AG04450 (cell line): Measurements from ENCODE around the gene TET1. TPM values are rescaled to one million over a fixed set of nuclear protein-coding genes. Genes with fewer than 3 reads are reported as not detected.

Experiments used
- CTCF ChIA-PET: fragments of 300-600, 350-600 bp; formaldehyde crosslinking; extraction: SDS; loops from one replicate; lab custom pipeline; 2022; ENCODE audit warnings: antibody characterized with exemption, inconsistent platforms; lab: Charles Lee
- POLR2A ChIA-PET: fragments of 350-600 bp; formaldehyde crosslinking; extraction: SDS; loops from one replicate; lab custom pipeline; 2021; ENCODE audit warnings: antibody characterized with exemption, inconsistent platforms; lab: Yijun Ruan, JAX
- DNase-seq: peaks from one replicate; pipeline ENCODE4 v3.0.0-alpha.2; 2011; ENCODE audit warnings: low read depth, low spot score
- H3K27ac ChIP-seq: one replicate; pipeline ENCODE4 v1.5.1; 2012; ENCODE audit warnings: low read depth, low read length, control low read depth
- H3K27me3 ChIP-seq: one replicate; pipeline ENCODE4 v1.6.0; 2012; ENCODE audit warnings: low read length; ENCODE audit not compliant: control insufficient read depth, insufficient read depth
- H3K4me3 ChIP-seq: 2 replicates; pipeline ENCODE4 v1.5.1; 2011; ENCODE audit warnings: mild to moderate bottlenecking, low read depth, low read length, control low read depth
- H3K9me3 ChIP-seq: 2 replicates; pipeline ENCODE4 v1.5.1; 2012; ENCODE audit warnings: low read length; ENCODE audit not compliant: control insufficient read depth, insufficient read depth
- CTCF ChIP-seq: IDR thresholded peaks from 2 replicates; pipeline ENCODE4 v1.5.1; 2011; ENCODE audit warnings: low read depth, low read length, control low read depth, inconsistent platforms
- polyA plus RNA-seq: library from polyadenylated mRNA; depleted of rRNA; stranded (reverse); fragments of >200 nt; gene quantifications from 2 replicates; pipeline ENCODE4 v1.2.3, GENCODE V29; 2011

The TET1 gene
- polyA plus RNA-seq, 1 experiment: 3.4 TPM

DNA sequence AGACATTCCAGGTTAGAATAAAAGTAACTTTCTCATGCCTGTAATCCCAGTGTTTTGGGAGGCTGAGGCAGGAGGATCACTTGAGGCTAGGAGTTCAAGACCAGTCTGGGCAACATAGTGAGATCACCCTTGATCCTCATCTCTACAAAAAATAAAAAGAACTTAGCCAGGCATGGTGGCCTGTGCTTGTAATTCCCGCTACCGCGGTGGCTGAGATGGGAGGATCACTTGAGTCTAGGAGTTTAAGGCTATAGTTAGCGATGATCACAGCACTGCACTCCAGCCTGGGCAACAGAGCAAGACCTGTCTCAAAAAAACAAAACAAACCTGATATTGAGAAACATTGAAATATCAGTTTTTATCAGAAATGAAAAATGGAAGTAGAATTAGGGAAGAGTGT, 4.6 kb downstream of the TET1 start:
- H3K9me3 ChIP-seq: no peaks in the 10 kb centered on the region
- no peak for TF ChIP-seq CTCF
- no peak for DNase-seq
- H3K4me3 ChIP-seq: no peak overlapping the region
- ChIA-PET POLR2A (no interaction called here), CTCF (interaction anchor here (0.9 kb wide), 1 partner anchor 15 kb away, joined by 4 read pairs; no protein-coding TSS in a partner anchor)
- H3K27ac ChIP-seq: no peak overlapping the region
- no peaks in the 10 kb centered on the region for H3K27me3 ChIP-seq

- Histone ChIP-seq H3K27me3 (no peaks in the 10 kb centered on the region), H3K27ac (no peak overlapping the region), H3K9me3 (no peaks in the 10 kb centered on the region), H3K4me3 (no peak overlapping the region)
- CTCF ChIA-PET: no interaction called here
- no peak for DNase-seq
- no peak for TF ChIP-seq CTCF
- POLR2A ChIA-PET: no interaction called here
These were observed 5.5 kb downstream of the TET1 start for GRCh38 chr10:68565658-68566057.

DNA sequence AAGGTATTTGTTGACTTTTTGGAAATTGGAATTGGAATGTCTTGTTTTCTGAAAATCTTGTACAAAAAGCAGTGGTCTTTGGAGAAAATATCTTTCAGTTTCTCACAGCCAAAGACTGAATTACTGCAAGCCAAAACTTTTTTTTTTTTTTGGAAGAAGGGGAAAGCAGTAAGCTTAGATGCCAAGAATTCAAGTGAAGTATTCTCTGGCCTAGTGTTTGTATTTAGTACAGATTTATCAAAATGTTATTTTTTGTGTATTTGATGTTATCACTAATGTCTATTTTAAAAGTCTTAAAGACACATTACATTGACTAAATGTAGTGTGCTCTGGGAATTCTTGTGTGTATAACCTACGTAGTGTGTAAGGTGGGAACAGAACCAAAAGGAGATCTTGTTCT, 6.2 kb downstream of the TET1 start:
- no peak overlapping the region for H3K4me3 ChIP-seq
- no peak overlapping the region for H3K27ac ChIP-seq
- no peak for TF ChIP-seq CTCF
- H3K9me3 ChIP-seq: no peaks in the 10 kb centered on the region
- ChIA-PET POLR2A (no interaction called here), CTCF (interaction anchor here (0.6 kb wide), 1 partner anchor 35 kb away, joined by 4 read pairs; no protein-coding TSS in a partner anchor)
- no peak for DNase-seq
- H3K27me3 ChIP-seq: no peaks in the 10 kb centered on the region

DNA sequence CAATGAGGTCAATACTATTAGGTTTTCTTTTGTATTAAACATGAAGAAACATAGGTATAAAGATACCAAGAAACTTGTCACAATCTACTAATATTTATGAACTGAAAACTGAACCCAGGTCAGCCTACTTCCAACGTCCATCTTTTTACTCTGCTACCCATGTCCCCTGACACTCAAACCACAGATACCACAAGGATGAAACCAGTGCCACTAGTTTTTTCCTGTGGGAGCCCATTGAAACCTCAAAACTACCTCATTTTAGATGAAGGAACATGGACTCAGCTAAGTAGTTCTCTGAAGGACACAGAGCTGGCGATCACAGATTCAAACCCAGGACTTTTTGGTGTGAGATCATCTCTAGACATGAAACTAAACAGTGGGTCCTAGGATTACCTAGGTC, 6.8 kb downstream of the TET1 start:
- no peak for DNase-seq
- H3K4me3 ChIP-seq: no peak overlapping the region
- ChIA-PET POLR2A (no interaction called here), CTCF (interaction anchor here (0.6 to 1.0 kb wide), 3 partner anchors 16 to 34 kb away, joined by 3 to 7 read pairs (median 4); no protein-coding TSS in a partner anchor)
- no peak for TF ChIP-seq CTCF
- no peak overlapping the region for H3K27ac ChIP-seq
- no peaks in the 10 kb centered on the region for H3K27me3 ChIP-seq
- H3K9me3 ChIP-seq: no peaks in the 10 kb centered on the region

DNA sequence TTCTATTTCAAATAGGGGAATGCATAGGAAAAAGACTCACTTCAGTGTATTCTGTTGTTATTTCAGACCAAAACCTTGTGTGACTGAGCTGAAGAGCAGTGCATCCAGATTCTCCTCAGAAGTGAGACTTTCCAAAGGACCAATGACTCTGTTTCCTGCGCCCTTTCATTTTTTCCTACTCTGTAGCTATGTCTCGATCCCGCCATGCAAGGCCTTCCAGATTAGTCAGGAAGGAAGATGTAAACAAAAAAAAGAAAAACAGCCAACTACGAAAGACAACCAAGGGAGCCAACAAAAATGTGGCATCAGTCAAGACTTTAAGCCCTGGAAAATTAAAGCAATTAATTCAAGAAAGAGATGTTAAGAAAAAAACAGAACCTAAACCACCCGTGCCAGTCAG, 12.0 kb downstream of the TET1 start:
- ChIA-PET CTCF (no interaction called here), POLR2A (no interaction called here)
- Histone ChIP-seq H3K9me3 (no peaks in the 10 kb centered on the region), H3K27ac (no peak overlapping the region), H3K4me3 (no peak overlapping the region), H3K27me3 (no peaks in the 10 kb centered on the region)
- no peak for DNase-seq
- TF ChIP-seq CTCF: no peak
